Mesothelial cell of epicardium (in vitro differentiated cells): ENCODE measurements around the gene PNMA8C. TPM values are rescaled to one million over a fixed set of nuclear protein-coding genes. Genes with fewer than 3 reads are reported as not detected.
"Not testable (repeated sequence)": the region's sequence is repeated elsewhere in the genome, so short reads cannot be mapped to it uniquely, and the experiment has no call there.

Experiments
- DNase-seq, 2 experiments: peaks; one replicate each; pipeline ENCODE4 v3.0.0; 2021; ENCODE audit warnings: low spot score in 2 of 2; ENCODE audit not compliant: unreplicated experiment in 2 of 2
- H3K27ac Mint-ChIP-seq: 2 replicates; pipeline ENCODE4 v1.8.0; 2021; ENCODE audit warnings: mixed read lengths
- H3K27me3 Mint-ChIP-seq: 2 replicates; pipeline ENCODE4 v1.8.0; 2021; ENCODE audit warnings: low read depth, mixed read lengths
- H3K36me3 Mint-ChIP-seq: 2 replicates; pipeline ENCODE4 v1.8.0; 2021; ENCODE audit warnings: mixed read lengths
- H3K4me1 Mint-ChIP-seq: 2 replicates; pipeline ENCODE4 v1.8.0; 2021; ENCODE audit warnings: mixed read lengths
- H3K4me3 Mint-ChIP-seq: 2 replicates; pipeline ENCODE4 v1.8.0; 2021; ENCODE audit warnings: mild to moderate bottlenecking, moderate library complexity, mixed read lengths
- H3K9me3 Mint-ChIP-seq: 2 replicates; pipeline ENCODE4 v1.8.0; 2021; ENCODE audit warnings: mixed read lengths
- CTCF ChIP-seq: fragments of 200-600 bp; sonication (generic); IDR thresholded peaks from one replicate; pipeline ENCODE4 v1.5.0; 2021; ENCODE audit warnings: antibody characterized with exemption; ENCODE audit not compliant: unreplicated experiment
- total RNA-seq: library from RNA; stranded (reverse); gene quantifications from 3 replicates; pipeline ENCODE4 v1.2.1, GENCODE V29; 2021

The PNMA8C gene
- total RNA-seq, 1 donor from 2014 or later, result 0.49 TPM

GRCh38 chr19:46402725-46403124 lies 26.0 kb downstream of the PNMA8C start:
- DNase-seq, result no peak
- Mint-ChIP-seq H3K9me3 (no peaks in the 10 kb centered on the region), H3K27me3 (no peaks in the 10 kb centered on the region), H3K4me3 (peak overlapping the region; percentile 37), H3K27ac (no peak overlapping the region), H3K36me3 (no peaks in the 10 kb centered on the region), H3K4me1 (peaks cover 24% of the 10 kb centered on the region)
- no peak for TF ChIP-seq CTCF

- not testable (repeated sequence) for H3K27ac Mint-ChIP-seq, H3K36me3 Mint-ChIP-seq, DNase-seq, H3K4me1 Mint-ChIP-seq, H3K9me3 Mint-ChIP-seq, H3K27me3 Mint-ChIP-seq, H3K4me3 Mint-ChIP-seq
Observed at GRCh38 chr19:46397801-46398479, 30.8 kb downstream of the PNMA8C start.

- H3K36me3 Mint-ChIP-seq, result peaks cover 12% of the 10 kb centered on the region
- TF ChIP-seq CTCF, result no peak
- H3K4me1 Mint-ChIP-seq, result peaks cover 15% of the 10 kb centered on the region
- no peaks in the 10 kb centered on the region for H3K27me3 Mint-ChIP-seq
- H3K4me3 Mint-ChIP-seq, result no peak overlapping the region
- no peak overlapping the region for H3K27ac Mint-ChIP-seq
- peaks cover 3% of the 10 kb centered on the region for H3K9me3 Mint-ChIP-seq
- DNase-seq, result no peak
Observed at GRCh38 chr19:46394402-46394797, 34.3 kb downstream of the PNMA8C start.

DNA sequence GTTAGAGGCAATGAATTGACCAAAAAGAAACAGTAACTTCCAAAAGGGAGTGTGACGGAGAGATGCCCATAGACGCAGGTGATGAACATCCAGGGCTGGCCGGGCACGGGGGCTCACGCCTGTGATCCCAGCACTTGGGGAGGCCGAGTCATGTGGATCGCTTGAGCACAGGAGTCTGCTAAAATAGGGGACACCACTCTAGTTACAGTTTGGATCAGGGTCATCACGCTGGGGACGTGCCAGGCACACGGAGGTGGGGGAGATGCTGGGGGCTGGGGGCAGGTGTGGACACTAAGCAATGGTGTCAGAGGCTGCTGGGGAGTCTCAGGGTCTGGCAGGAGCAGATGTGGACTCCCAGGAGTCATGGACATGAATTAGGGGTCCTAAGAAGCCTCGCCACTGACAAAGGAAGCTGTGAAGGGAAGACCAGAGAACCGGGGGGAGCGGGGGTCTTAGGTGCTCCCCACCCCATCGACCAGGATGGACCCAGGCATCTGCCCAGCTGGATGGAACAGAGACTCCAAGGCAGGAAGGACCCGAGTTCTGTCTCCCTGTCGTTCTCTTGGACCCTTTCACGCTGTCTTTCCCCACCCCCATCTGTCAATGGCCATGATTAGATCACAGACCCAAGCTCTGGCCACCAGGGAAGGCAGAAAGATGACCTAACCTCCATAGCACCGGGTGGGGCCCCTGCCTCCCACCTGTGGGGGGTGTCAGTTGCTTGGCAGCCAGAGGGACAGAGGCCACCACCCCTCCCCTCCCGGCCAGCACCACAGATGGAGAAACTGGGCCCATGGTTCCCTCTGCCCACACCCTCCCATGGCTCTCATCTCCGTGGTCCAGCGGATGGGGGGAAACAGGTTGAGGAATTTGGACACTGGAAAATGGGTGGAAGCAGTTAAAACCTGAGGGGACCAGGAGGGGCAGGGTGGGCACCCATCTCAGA lies 35.0 kb downstream of the PNMA8C start:
- Mint-ChIP-seq H3K27me3 (no peaks in the 10 kb centered on the region), H3K9me3 (peaks cover 5% of the 10 kb centered on the region), H3K36me3 (peaks cover 19% of the 10 kb centered on the region), H3K27ac (peak overlapping the region; percentile 85), H3K4me3 (no peak overlapping the region), H3K4me1 (peaks cover 15% of the 10 kb centered on the region)
- no peak for TF ChIP-seq CTCF
- no peak for DNase-seq

DNA sequence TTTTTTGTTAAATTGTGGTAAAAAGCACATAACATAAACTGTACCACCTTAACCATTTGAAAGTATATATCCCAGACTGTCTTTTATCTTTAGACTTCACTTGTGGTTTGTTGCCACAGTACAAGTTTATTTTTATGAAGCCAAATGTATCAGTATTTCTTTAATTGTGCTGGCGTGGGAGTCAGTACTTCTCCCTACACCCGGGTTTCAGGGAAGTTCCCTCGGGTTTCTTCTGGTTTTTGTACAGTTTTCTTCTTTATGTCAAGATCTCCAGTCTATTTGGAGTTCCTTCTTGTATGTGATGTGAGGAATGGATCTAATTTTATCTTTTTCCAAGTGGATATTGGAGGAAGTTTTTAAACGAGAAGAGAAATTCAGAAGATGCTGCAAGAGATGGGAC lies 35.9 kb downstream of the PNMA8C start:
- H3K36me3 Mint-ChIP-seq, result peaks cover 27% of the 10 kb centered on the region
- H3K9me3 Mint-ChIP-seq, result peaks cover 5% of the 10 kb centered on the region
- no peaks in the 10 kb centered on the region for H3K27me3 Mint-ChIP-seq
- no peak overlapping the region for H3K4me3 Mint-ChIP-seq
- peak overlapping the region; percentile 85 for H3K27ac Mint-ChIP-seq
- no peak for TF ChIP-seq CTCF
- DNase-seq, result no peak
- peaks cover 15% of the 10 kb centered on the region for H3K4me1 Mint-ChIP-seq

DNA sequence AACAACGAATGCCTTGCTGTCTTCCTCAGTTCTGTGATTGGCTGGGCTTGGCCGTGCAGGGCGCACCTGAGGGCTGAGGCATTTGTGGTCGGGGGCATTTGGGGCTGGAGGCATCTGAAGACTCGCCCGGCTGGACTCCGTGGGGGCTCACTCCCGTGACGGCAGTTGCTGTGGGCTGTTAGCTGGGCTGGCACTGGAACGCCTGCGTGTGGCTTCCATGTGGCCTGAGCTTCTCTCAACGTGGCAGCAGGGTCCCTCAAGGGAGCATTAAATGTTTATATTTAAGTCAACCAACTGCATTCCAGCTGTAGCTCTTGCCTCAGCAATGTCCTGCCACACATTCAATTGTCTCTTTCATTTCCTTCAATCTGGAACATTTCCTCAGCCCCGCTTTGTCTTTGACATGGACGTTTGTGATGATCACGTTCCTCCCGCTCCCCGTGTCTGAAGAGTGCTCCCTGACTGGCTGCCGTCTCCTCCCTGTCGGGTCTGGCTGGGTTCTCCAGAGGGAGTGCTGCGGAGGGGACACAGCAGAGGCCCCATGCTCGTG lies 36.4 kb downstream of the PNMA8C start:
- Mint-ChIP-seq H3K36me3 (peaks cover 32% of the 10 kb centered on the region), H3K27me3 (no peaks in the 10 kb centered on the region), H3K27ac (peak overlapping the region; percentile 85)

More for the DNA sequence above, 36.4 kb downstream of the PNMA8C start:
- TF ChIP-seq CTCF, result no peak
- Mint-ChIP-seq H3K9me3 (peaks cover 5% of the 10 kb centered on the region), H3K4me3 (no peak overlapping the region), H3K4me1 (peaks cover 15% of the 10 kb centered on the region)
- no peak for DNase-seq
